IMR-90 (cell line): ENCODE results near the gene SYT10. TPM values are rescaled to one million over a fixed set of nuclear protein-coding genes. Genes with fewer than 3 reads are reported as not detected.

Experiments used
- ATAC-seq: fragments of 200-7000 bp; cut with Tn5 transposase; 2 replicates; pipeline ENCODE4 v1.9.1; 2020; ENCODE audit warnings: low read depth, mild to moderate bottlenecking, moderate library complexity
- BruUV-seq: library from RNA; stranded (reverse); fragments of 400-500 nt; replicated peaks from 2 replicates; lab custom pipeline; 2021; lab: Mats Ljungman, UMichigan
- CTCF ChIA-PET: fragments of 300-600 bp; formaldehyde crosslinking; extraction: SDS; loops from one replicate; lab custom pipeline; 2021; ENCODE audit warnings: antibody characterized with exemption; lab: Yijun Ruan, JAX
- POLR2A ChIA-PET: fragments of 300-600 bp; sonication (Branson Sonifier 250); formaldehyde crosslinking; loops from one replicate; lab custom pipeline; 2022; ENCODE audit warnings: antibody characterized with exemption; ENCODE audit not compliant: unreplicated experiment; lab: Charles Lee
- DNase-seq: peaks from one replicate; pipeline ENCODE4 v3.0.0; 2013
- H2AFZ ChIP-seq: replicated peaks from 2 replicates; pipeline ENCODE3; 2013; ENCODE audit warnings: low read length, mild to moderate bottlenecking; ENCODE audit not compliant: poor library complexity
- H2AK5ac ChIP-seq: 2 replicates; pipeline ENCODE4 v1.6.1; 2013; ENCODE audit warnings: low read depth, low read length, inconsistent platforms
- H2AK9ac ChIP-seq: replicated peaks from 2 replicates; pipeline ENCODE3; 2013; ENCODE audit warnings: mild to moderate bottlenecking, low read depth, low read length, moderate library complexity; ENCODE audit not compliant: poor library complexity
- H2BK120ac ChIP-seq: 2 replicates; pipeline ENCODE4 v1.6.1; 2013; ENCODE audit warnings: low read depth, low read length, inconsistent platforms
- H2BK15ac ChIP-seq: 3 replicates; pipeline ENCODE4 v1.6.1; 2013; ENCODE audit warnings: low read depth, low read length, inconsistent platforms
- H2BK20ac ChIP-seq: 2 replicates; pipeline ENCODE4 v1.6.1; 2013; ENCODE audit warnings: low read depth, mild to moderate bottlenecking, inconsistent platforms, low read length, moderate library complexity
- H2BK5ac ChIP-seq: 2 replicates; pipeline ENCODE4 v1.6.1; 2013; ENCODE audit warnings: mild to moderate bottlenecking, low read depth, low read length, inconsistent platforms; ENCODE audit not compliant: poor library complexity, severe bottlenecking
- H3K14ac ChIP-seq: replicated peaks from 2 replicates; pipeline ENCODE4 v1.6.1; 2013; ENCODE audit warnings: low read depth, low read length, inconsistent platforms
- H3K18ac ChIP-seq: 2 replicates; pipeline ENCODE4 v1.6.1; 2013; ENCODE audit warnings: low read depth, low read length, control low read depth
- H3K23ac ChIP-seq: 2 replicates; pipeline ENCODE4 v1.6.1; 2013; ENCODE audit warnings: low read depth, low read length, inconsistent platforms
- H3K27ac ChIP-seq: 2 replicates; pipeline ENCODE4 v1.5.1; 2013; ENCODE audit warnings: mild to moderate bottlenecking, control low read depth, low read length; ENCODE audit not compliant: insufficient read depth
- H3K27me3 ChIP-seq: 2 replicates; pipeline ENCODE4 v1.6.1; 2013; ENCODE audit warnings: low read length; ENCODE audit not compliant: control insufficient read depth, insufficient read depth
- H3K36me3 ChIP-seq: 2 replicates; pipeline ENCODE4 v1.6.1; 2013; ENCODE audit warnings: low read length, mixed read lengths; ENCODE audit not compliant: control insufficient read depth, insufficient read depth
- H3K4ac ChIP-seq: 2 replicates; pipeline ENCODE4 v1.6.1; 2013; ENCODE audit warnings: low read depth, low read length, inconsistent platforms
- H3K4me1 ChIP-seq: 2 replicates; pipeline ENCODE4 v1.6.1; 2013; ENCODE audit warnings: low read length, mixed read lengths; ENCODE audit not compliant: control insufficient read depth, insufficient read depth
- H3K4me2 ChIP-seq: 2 replicates; pipeline ENCODE4 v1.6.1; 2013; ENCODE audit warnings: low read depth, mild to moderate bottlenecking, control low read depth, low read length, moderate library complexity
- H3K4me3 ChIP-seq: 2 replicates; pipeline ENCODE4 v1.5.1; 2013; ENCODE audit warnings: low read depth, mild to moderate bottlenecking, control low read depth, low read length, moderate library complexity; ENCODE audit not compliant: insufficient read depth
- H3K56ac ChIP-seq: 2 replicates; pipeline ENCODE4 v1.6.1; 2013; ENCODE audit warnings: low read length, inconsistent platforms; ENCODE audit not compliant: insufficient read depth; ENCODE audit errors: extremely low read depth
- H3K79me1 ChIP-seq, 2 experiments: 2 replicates each; pipeline ENCODE4 v1.6.1; 2013; ENCODE audit warnings: low read length in 2 of 2, inconsistent platforms in 1 of 2, low read depth in 1 of 2
- H3K9ac ChIP-seq: 2 replicates; pipeline ENCODE4 v1.6.1; 2013; ENCODE audit warnings: low read depth, low read length, control low read depth
- H3K9me1 ChIP-seq: 2 replicates; pipeline ENCODE4 v1.6.1; 2013; ENCODE audit warnings: low read length, inconsistent platforms; ENCODE audit not compliant: insufficient read depth
- H3K9me3 ChIP-seq: 2 replicates; pipeline ENCODE4 v1.6.1; 2013; ENCODE audit warnings: low read length; ENCODE audit not compliant: control insufficient read depth, insufficient read depth
- H4K20me1 ChIP-seq: 2 replicates; pipeline ENCODE4 v1.6.1; 2013; ENCODE audit warnings: low read length, inconsistent platforms; ENCODE audit not compliant: insufficient read depth
- H4K5ac ChIP-seq: 2 replicates; pipeline ENCODE4 v1.6.1; 2013; ENCODE audit warnings: mild to moderate bottlenecking, low read depth, low read length, control low read depth
- H4K8ac ChIP-seq, 2 experiments: 2 replicates each; pipeline ENCODE4 v1.6.1; 2013; ENCODE audit warnings: low read depth in 2 of 2, low read length in 2 of 2, control low read depth in 1 of 2, inconsistent platforms in 1 of 2
- H4K91ac ChIP-seq: 2 replicates; pipeline ENCODE4 v1.6.1; 2013; ENCODE audit warnings: low read depth, low read length, inconsistent platforms; ENCODE audit not compliant: insufficient read depth
- BHLHE40 ChIP-seq: fragments of 150-350 bp; IDR thresholded peaks from 2 replicates; pipeline ENCODE4 v1.6.1; 2016; ENCODE audit warnings: mild to moderate bottlenecking, low read depth, low read length
- CHD1 ChIP-seq: IDR thresholded peaks from 2 replicates; pipeline ENCODE4 v1.6.1; 2012; ENCODE audit warnings: low read depth, low read length, improper control_type of control experiment
- FOS ChIP-seq: fragments of 150-350 bp; IDR thresholded peaks from 2 replicates; pipeline ENCODE4 v1.6.1; 2016; ENCODE audit warnings: low read depth, low read length
- MAFK ChIP-seq: IDR thresholded peaks from 2 replicates; pipeline ENCODE4 v1.6.1; 2012; ENCODE audit warnings: low read depth, low read length, improper control_type of control experiment
- MAZ ChIP-seq: IDR thresholded peaks from 2 replicates; pipeline ENCODE4 v1.6.1; 2012; ENCODE audit warnings: low read depth, mild to moderate bottlenecking, low read length, improper control_type of control experiment, moderate library complexity, borderline replicate concordance
- MXI1 ChIP-seq: IDR thresholded peaks from 2 replicates; pipeline ENCODE4 v1.6.1; 2012; ENCODE audit warnings: low read depth, mild to moderate bottlenecking, low read length, moderate library complexity, borderline replicate concordance
- NFE2L2 ChIP-seq: fragments of 150-350 bp; IDR thresholded peaks from 2 replicates; pipeline ENCODE4 v1.6.1; 2016; ENCODE audit warnings: low read depth, mild to moderate bottlenecking, low read length
- POLR2A ChIP-seq: IDR thresholded peaks from 2 replicates; pipeline ENCODE4 v1.6.1; 2012; ENCODE audit warnings: mild to moderate bottlenecking, low read depth, low read length
- RAD21 ChIP-seq: IDR thresholded peaks from 2 replicates; pipeline ENCODE4 v1.6.1; 2012; ENCODE audit warnings: low read length, improper control_type of control experiment
- RCOR1 ChIP-seq: IDR thresholded peaks from 2 replicates; pipeline ENCODE4 v1.6.1; 2012; ENCODE audit warnings: mild to moderate bottlenecking, low read length, improper control_type of control experiment; ENCODE audit not compliant: insufficient replicate concordance
- RFX5 ChIP-seq: IDR thresholded peaks from 2 replicates; pipeline ENCODE4 v1.8.0; 2012; ENCODE audit warnings: low read depth, mild to moderate bottlenecking, low read length, moderate library complexity
- WGBS, 2 experiments: methylation state at CpG; one replicate each; pipeline versions ENCODE4 v1.1.5 to v1.1.7; 2013; ENCODE audit warnings: missing lambda C conversion rate in 2 of 2; ENCODE audit not compliant: insufficient read length in 1 of 2; ENCODE audit errors: extremely low coverage in 2 of 2; 5-methylcytosine and 5-hydroxymethylcytosine counted together
- dilution Hi-C: fragments of 300-500 bp; cut with HindIII; formaldehyde crosslinking; loops from one replicate; pipeline ENCODE4 v1.14.3; 2018; ENCODE audit warnings: low sequenced_read_pairs; ENCODE audit not compliant: unreplicated experiment
- in situ Hi-C: fragments of 300-500 bp; cut with MboI; formaldehyde crosslinking; loops from 3 replicates; pipeline ENCODE4 v1.14.3; 2019; ENCODE audit warnings: low sequenced_read_pairs, inconsistent platforms, mixed read lengths
- intact Hi-C: fragments of 100-400 bp; cut with micrococcal nuclease; formaldehyde crosslinking; loops from 2 replicates; pipeline ENCODE4 v1.10.0; 2022
- polyA plus RNA-seq, 3 experiments: library from polyadenylated mRNA; depleted of rRNA; stranded (reverse); fragments of >200 nt; gene quantifications; 2 replicates each; pipeline ENCODE4 v1.2.3, GENCODE V29; 2012; ENCODE audit warnings: low replicate concordance in 1 of 3
- total RNA-seq: library from RNA; depleted of rRNA; stranded (reverse); fragments of >200 nt; gene quantifications from 2 replicates; pipeline ENCODE4 v1.2.3, GENCODE V29; 2012
- TF ChIP-seq, protein P1 (sequence below): fragments of 150-350 bp; IDR thresholded peaks from 2 replicates; pipeline ENCODE4 v1.6.1; 2016; ENCODE audit warnings: low read depth, mild to moderate bottlenecking, low read length, moderate library complexity, borderline replicate concordance
- TF ChIP-seq, protein P2 (sequence below): conservative IDR thresholded peaks from 2 replicates; pipeline ENCODE4 v1.5.1; 2012; ENCODE audit warnings: mild to moderate bottlenecking, low read depth, low read length, improper control_type of control experiment

SYT10 gene
- total and polyA plus RNA-seq, 2 of the 4 experiments (the other 2 are of a cell fraction) = not detected

GRCh38 chr12:33450480-33450879 is 10.9 kb upstream of the SYT10 start:
- ChIA-PET CTCF (interaction anchor here (0.7 kb wide), 1 partner anchor 21 kb away, joined by 5 read pairs; no protein-coding TSS in a partner anchor), POLR2A (no interaction called here)
- Histone ChIP-seq H4K20me1 (no peaks in the 10 kb centered on the region), H3K9me1 (no peaks in the 10 kb centered on the region), H3K18ac (no peak overlapping the region), H2AK5ac (no peak overlapping the region), H3K23ac (no peak overlapping the region), H3K36me3 (no peaks in the 10 kb centered on the region), H3K14ac (no peak overlapping the region), H4K91ac (no peak overlapping the region), H4K8ac (no peak overlapping the region), H2AK9ac (no peak overlapping the region), H2BK15ac (no peak overlapping the region), H3K4ac (no peak overlapping the region), H3K4me1 (no peaks in the 10 kb centered on the region), H2AFZ (no peak overlapping the region), H3K27me3 (no peaks in the 10 kb centered on the region), H4K5ac (no peak overlapping the region), H2BK5ac (no peak overlapping the region), H3K4me3 (no peak overlapping the region), H3K56ac (no peak overlapping the region), H2BK20ac (no peak overlapping the region), H2BK120ac (no peak overlapping the region), H3K27ac (no peak overlapping the region), H3K79me1 (no peaks in the 10 kb centered on the region), H3K9ac (no peak overlapping the region), H3K9me3 (peaks cover 6% of the 10 kb centered on the region; the same call in 1 of the 2 replicates), H3K4me2 (no peak overlapping the region)
- no TSS peak for BruUV-seq
- no peak for ATAC-seq
- WGBS, 2 experiments = no CpG with 5 or more reads among the region's 3 CpGs
- dilution Hi-C loops (no loop called here), intact Hi-C loops (no loop called here), in situ Hi-C loops (no loop called here)
- TF ChIP-seq, protein P1, sequence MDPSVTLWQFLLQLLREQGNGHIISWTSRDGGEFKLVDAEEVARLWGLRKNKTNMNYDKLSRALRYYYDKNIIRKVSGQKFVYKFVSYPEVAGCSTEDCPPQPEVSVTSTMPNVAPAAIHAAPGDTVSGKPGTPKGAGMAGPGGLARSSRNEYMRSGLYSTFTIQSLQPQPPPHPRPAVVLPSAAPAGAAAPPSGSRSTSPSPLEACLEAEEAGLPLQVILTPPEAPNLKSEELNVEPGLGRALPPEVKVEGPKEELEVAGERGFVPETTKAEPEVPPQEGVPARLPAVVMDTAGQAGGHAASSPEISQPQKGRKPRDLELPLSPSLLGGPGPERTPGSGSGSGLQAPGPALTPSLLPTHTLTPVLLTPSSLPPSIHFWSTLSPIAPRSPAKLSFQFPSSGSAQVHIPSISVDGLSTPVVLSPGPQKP = no peak
- TF ChIP-seq POLR2A = no peak
- TF ChIP-seq CHD1 = no peak
- no peak for TF ChIP-seq BHLHE40
- no peak for TF ChIP-seq NFE2L2
- TF ChIP-seq MAFK = no peak
- no peak for TF ChIP-seq MXI1
- TF ChIP-seq MAZ = no peak
- TF ChIP-seq, protein P2, sequence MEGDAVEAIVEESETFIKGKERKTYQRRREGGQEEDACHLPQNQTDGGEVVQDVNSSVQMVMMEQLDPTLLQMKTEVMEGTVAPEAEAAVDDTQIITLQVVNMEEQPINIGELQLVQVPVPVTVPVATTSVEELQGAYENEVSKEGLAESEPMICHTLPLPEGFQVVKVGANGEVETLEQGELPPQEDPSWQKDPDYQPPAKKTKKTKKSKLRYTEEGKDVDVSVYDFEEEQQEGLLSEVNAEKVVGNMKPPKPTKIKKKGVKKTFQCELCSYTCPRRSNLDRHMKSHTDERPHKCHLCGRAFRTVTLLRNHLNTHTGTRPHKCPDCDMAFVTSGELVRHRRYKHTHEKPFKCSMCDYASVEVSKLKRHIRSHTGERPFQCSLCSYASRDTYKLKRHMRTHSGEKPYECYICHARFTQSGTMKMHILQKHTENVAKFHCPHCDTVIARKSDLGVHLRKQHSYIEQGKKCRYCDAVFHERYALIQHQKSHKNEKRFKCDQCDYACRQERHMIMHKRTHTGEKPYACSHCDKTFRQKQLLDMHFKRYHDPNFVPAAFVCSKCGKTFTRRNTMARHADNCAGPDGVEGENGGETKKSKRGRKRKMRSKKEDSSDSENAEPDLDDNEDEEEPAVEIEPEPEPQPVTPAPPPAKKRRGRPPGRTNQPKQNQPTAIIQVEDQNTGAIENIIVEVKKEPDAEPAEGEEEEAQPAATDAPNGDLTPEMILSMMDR = no peak
- TF ChIP-seq RFX5 = no peak
- no peak for TF ChIP-seq RCOR1
- TF ChIP-seq RAD21 = no peak
- TF ChIP-seq FOS = no peak
- DNase-seq = no peak
